ENCODE measurements around the gene WDR86. TPM values are rescaled to one million over a fixed set of nuclear protein-coding genes. Genes with fewer than 3 reads are reported as not detected.

The WDR86 gene
- total RNA-seq, 2 experiments from 2014 or later, result not detected

DNA sequence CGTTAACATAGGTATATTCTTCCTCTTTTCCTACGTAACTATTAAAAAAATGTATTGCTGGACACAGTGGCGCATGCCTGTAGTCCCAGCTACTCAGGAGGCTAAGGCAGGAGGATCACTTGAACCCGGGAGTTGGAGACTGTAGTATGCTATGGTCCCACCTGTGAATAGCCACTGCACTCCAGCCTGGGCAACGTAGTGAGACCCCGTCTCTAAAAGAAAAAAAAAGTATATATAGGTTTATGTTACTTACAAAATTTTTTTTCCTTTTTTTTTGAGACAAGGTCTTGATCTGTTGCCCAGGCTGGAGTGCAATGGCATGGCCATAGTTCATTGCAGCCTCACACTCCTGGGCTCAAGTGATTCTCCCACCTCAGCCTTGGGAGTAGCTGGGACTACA is 62.6 kb downstream of the WDR86 start:
- CTCF ChIA-PET, result no interaction called here
- POLR2A ChIA-PET, result no interaction called here

DNA sequence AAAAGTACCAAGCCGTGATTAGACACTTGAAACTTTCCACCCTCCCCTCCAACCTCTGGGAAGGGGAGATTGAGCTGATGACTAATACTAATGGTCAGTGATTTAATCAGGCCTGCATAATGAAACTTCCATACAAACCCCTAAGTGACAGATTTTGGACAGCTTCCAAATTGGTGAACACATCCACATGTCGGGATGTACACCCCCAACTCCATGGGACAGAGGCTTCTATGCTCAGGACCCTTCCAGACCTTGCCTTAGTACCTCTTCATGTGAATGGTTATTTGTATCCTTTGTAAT is 63.4 kb downstream of the WDR86 start:
- POLR2A ChIA-PET, result no interaction called here
- CTCF ChIA-PET, result no interaction called here

- CTCF ChIA-PET, result interaction anchor here (0.6 kb wide), 1 partner anchor 31 kb away, joined by 5 read pairs; no protein-coding TSS in a partner anchor
Measured at GRCh38 chr7:151345576-151346469, 64.0 kb downstream of the WDR86 start.

GRCh38 chr7:151343516-151343915 is 66.3 kb downstream of the WDR86 start:
- ChIA-PET CTCF (interaction anchor here (1.2 kb wide), 1 partner anchor 28 kb away, joined by 8 read pairs; no protein-coding TSS in a partner anchor), POLR2A (no interaction called here)

More at GRCh38 chr7:151345576-151346469, 64.0 kb downstream of the WDR86 start:
- POLR2A ChIA-PET, result no interaction called here

DNA sequence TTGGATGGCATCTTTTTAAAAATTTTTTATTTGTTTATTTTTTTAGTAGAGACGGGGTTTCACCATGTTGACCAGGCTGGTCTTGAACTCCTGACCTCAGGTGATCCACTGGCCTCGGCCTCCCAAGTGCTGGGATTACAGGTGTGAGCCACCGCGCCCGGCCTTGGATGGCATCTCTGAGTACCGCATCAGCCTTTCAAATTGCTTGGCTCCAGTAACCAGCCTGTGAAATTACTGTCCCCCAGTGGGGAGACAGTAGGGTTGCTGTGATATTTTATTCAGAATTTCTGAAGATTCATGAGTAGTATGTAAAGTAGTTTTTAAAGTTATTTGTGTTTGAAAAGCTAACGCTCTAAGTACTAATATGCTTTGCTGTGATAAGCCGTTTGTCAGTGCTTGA is 67.0 kb downstream of the WDR86 start:
- POLR2A ChIA-PET, result interaction anchor here (1.0 kb wide), 1 partner anchor 9 kb away, joined by 8 read pairs; no protein-coding TSS in a partner anchor

DNA sequence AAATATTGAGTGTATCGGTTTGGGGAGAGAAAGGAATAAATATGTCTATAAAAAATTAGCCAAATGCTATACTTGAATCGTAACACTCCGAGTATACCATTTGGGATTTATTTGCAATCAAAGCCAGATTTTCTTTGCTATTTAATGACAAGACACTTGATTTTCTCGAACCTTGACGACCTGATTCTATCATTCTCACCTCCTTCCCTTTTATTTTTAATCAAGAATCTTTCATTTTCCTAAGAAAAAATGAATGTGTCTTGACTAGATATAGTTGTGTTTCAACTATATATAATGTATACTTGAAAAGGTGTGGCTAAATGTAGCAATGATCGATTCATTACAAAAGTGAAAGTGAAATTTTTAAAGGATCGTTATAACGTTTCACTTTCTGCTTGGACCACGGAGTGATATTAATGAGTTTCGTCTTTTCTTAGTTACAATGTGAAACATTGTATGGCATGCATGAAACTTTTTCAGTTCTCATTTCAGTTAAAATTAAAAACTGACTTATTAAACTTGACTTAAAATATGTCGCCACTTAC is 67.7 kb downstream of the WDR86 start:
- ChIA-PET POLR2A (interaction anchor here (1.0 to 1.2 kb wide), 2 partner anchors 10 to 290 kb away, joined by 3 to 8 read pairs; no protein-coding TSS in a partner anchor), CTCF (interaction anchor here (1.0 to 2.0 kb wide), 4 partner anchors 9 to 31 kb away, joined by 5 to 20 read pairs (median 9); no protein-coding TSS in a partner anchor)

More for the DNA sequence above, 67.0 kb downstream of the WDR86 start:
- CTCF ChIA-PET, result interaction anchor here (1.0 to 1.7 kb wide), 3 partner anchors 11 to 32 kb away, joined by 5 to 8 read pairs (median 5); no protein-coding TSS in a partner anchor

- CTCF ChIA-PET, result interaction anchor here (0.7 to 2.0 kb wide), 5 partner anchors 10 to 31 kb away, joined by 3 to 20 read pairs (median 5); no protein-coding TSS in a partner anchor
- POLR2A ChIA-PET, result interaction anchor here (0.7 to 1.3 kb wide), 4 partner anchors 10 to 291 kb away, joined by 3 to 8 read pairs (median 4); no protein-coding TSS in a partner anchor
Measured at GRCh38 chr7:151341357-151342101, 68.3 kb downstream of the WDR86 start, which contains the start of gene NUB1. NUB1 (plus strand) TSS chr7:151341812; CDS start chr7:151345350, 3,538 bp downstream.

- ChIA-PET CTCF (interaction anchor here (0.7 to 2.0 kb wide), 3 partner anchors 10 to 26 kb away, joined by 3 to 20 read pairs (median 13); no protein-coding TSS in a partner anchor), POLR2A (interaction anchor here (0.7 to 1.3 kb wide), 3 partner anchors 11 to 292 kb away, joined by 3 to 5 read pairs (median 3); no protein-coding TSS in a partner anchor)
Measured at GRCh38 chr7:151340794-151341356, 69.0 kb downstream of the WDR86 start.

DNA sequence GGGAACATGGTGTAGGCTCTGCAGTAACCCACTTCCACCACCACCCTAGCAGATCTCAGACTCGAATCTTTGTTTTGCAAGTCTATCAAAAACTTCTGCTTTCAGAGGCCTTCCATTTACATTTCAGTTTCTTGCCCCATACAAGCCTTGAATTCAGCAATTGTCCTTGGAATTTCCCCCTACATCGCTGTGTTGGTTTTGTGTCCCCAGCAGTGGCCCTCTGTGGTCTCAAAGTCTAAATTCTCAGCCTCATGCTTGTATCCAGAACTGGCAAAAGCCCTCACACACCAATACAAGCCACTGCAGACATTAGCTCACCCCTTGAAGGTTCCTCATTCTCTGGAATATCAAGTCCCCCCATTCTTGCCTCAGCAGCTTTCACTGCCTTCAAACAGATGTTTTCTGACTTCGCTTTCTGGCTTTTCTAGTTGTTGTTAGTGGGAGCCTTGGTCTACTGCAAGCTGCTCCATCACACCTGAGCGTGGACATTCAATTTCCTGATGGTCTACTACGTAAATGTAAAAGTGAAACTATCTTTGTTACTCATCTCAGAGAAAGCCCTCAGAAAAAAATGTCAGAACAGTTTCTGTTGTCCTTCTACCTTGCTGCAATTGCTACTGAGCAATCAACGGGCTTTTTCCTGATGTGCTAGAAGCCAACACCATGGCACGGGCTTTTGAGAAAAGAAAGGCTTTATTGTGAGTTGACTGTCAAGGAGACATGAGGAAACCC is 70.0 kb downstream of the WDR86 start:
- ChIA-PET POLR2A (no interaction called here), CTCF (interaction anchor here (0.6 to 1.6 kb wide), 3 partner anchors 15 to 110 kb away, joined by 3 to 10 read pairs (median 3); no protein-coding TSS in a partner anchor)

- CTCF ChIA-PET, result interaction anchor here (0.7 to 1.6 kb wide), 2 partner anchors 23 to 111 kb away, joined by 3 to 10 read pairs; no protein-coding TSS in a partner anchor
- POLR2A ChIA-PET, result no interaction called here
Measured at GRCh38 chr7:151338809-151339208, 71.0 kb downstream of the WDR86 start.

DNA sequence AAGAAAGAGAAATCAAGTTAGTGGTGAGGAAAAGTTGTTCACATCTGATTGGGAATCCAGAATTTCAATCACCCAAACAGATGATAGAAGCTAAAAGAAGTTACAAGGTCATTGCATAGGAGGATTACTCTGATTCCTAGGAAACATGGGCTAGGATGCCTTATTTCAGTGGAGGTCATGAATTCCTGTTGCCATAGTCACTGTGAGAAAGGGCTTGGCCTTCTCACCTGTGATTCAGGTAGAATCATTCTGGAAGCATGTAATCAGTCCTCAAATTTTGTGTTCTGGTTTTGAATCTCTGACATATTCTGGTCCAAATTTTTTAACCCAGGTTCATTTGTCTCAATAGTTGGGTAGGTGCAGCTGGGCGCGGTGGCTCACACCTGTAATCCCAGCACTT is 72.5 kb downstream of the WDR86 start:
- ChIA-PET POLR2A (no interaction called here), CTCF (interaction anchor here (0.6 to 1.1 kb wide), 2 partner anchors 14 to 812 kb away, joined by 3 read pairs; no protein-coding TSS in a partner anchor)

- POLR2A ChIA-PET, result no interaction called here
- CTCF ChIA-PET, result no interaction called here
Measured at GRCh38 chr7:151336027-151336708, 73.7 kb downstream of the WDR86 start.

DNA sequence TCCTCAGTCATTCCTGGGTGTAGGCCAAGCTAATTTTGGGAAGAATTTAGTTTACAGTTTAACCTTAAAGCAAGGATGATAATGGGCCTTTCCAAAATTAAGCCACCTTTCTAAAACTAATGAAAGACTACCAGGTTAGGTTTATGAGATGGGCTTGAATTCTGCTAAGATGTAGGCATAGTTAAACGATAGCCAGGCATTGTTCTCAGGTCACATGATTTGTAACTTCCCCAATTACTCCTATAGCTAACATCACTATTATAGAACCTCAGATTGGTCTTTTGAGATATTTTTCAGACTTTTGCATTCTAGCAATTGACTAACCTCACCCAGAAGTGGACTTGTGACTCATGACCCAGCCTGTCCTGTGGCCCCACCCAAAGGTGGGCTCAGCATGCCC is 75.2 kb downstream of the WDR86 start:
- ChIA-PET CTCF (interaction anchor here (1.0 to 1.6 kb wide), 3 partner anchors 9 to 24 kb away, joined by 3 to 6 read pairs (median 3); no protein-coding TSS in a partner anchor), POLR2A (interaction anchor here (0.6 kb wide), 1 partner anchor 254 kb away, joined by 3 read pairs; the partner anchor contains the start of gene FASTK)

Other genes starting within 250 kb of the WDR86 start
- gene GBX1, start 242.3 kb downstream of the WDR86 start, total RNA-seq, result not detected
- not detected for gene ASB10, start 222.8 kb downstream of the WDR86 start, total RNA-seq
- not detected for gene H2BK1, start 199.6 kb downstream of the WDR86 start, total RNA-seq
- gene ABCF2, start 182.8 kb downstream of the WDR86 start, total RNA-seq, result 10 to 100 TPM; 86.5 to 96.8 TPM
- gene CHPF2, start 177.6 kb downstream of the WDR86 start, total RNA-seq, result 10 to 100 TPM; 34.4 to 35.0 TPM
- gene SMARCD3, start 161.3 kb downstream of the WDR86 start, total RNA-seq, result 1 to 10 TPM; 1.3 to 2.9 TPM
- 10 to 100 TPM; 36.0 to 40.4 TPM for gene NUB1, start 68.2 kb downstream of the WDR86 start, total RNA-seq
- gene CRYGN, start 30.1 kb upstream of the WDR86 start, total RNA-seq, result not detected
- 10 to 100 TPM; 49.4 to 51.2 TPM for gene RHEB, start 109.9 kb upstream of the WDR86 start, total RNA-seq